Measurements from ENCODE around the gene CFAP58.

CFAP58 gene

GRCh38 chr10:104328896-104329710 lies 24.5 kb upstream of the CFAP58 start:
- Mint-ChIP-seq H3K27ac (peak overlapping the region; percentile 98 to 100 (median 99)), H3K27me3 (ENCODE audit: low read depth) (peaks cover 3% of the 10 kb centered on the region), H3K9me3 (no peaks in the 10 kb centered on the region), H3K4me1 (peaks cover 87% of the 10 kb centered on the region), H3K4me3 (peak overlapping the region; percentile 79 to 80 (median 79)), H3K36me3 (ENCODE audit: low read depth) (peaks cover 3% of the 10 kb centered on the region)
- TF ChIP-seq CTCF (IDR thresholded peaks at IDR 0.05; ENCODE audit: unreplicated experiment in 3 of 3): no peak

- Mint-ChIP-seq H3K4me3 (peak overlapping the region in 2 of 3 experiments; percentile 37 to 57), H3K27ac (peak overlapping the region; percentile 98 to 100 (median 99)), H3K27me3 (ENCODE audit: low read depth) (peaks cover 3% of the 10 kb centered on the region), H3K4me1 (peaks cover 93% of the 10 kb centered on the region), H3K36me3 (ENCODE audit: low read depth) (peaks cover 3% of the 10 kb centered on the region), H3K9me3 (no peaks in the 10 kb centered on the region)
- no peak for TF ChIP-seq CTCF (IDR thresholded peaks at IDR 0.05; ENCODE audit: unreplicated experiment in 3 of 3)
Measured at GRCh38 chr10:104329735-104330134, 23.9 kb upstream of the CFAP58 start.

GRCh38 chr10:104330168-104331110 lies 23.2 kb upstream of the CFAP58 start:
- peak overlapping the region; percentile 98 to 100 (median 99) for H3K27ac Mint-ChIP-seq
- no peaks in the 10 kb centered on the region for H3K36me3 Mint-ChIP-seq (ENCODE audit: low read depth)
- TF ChIP-seq CTCF (IDR thresholded peaks at IDR 0.05; ENCODE audit: unreplicated experiment in 3 of 3): no peak
- H3K4me1 Mint-ChIP-seq: peaks cover 93% of the 10 kb centered on the region
- H3K9me3 Mint-ChIP-seq: no peaks in the 10 kb centered on the region
- peaks cover 3% of the 10 kb centered on the region for H3K27me3 Mint-ChIP-seq (ENCODE audit: low read depth)
- H3K4me3 Mint-ChIP-seq: peak overlapping the region; percentile 23 to 57 (median 37)

GRCh38 chr10:104331208-104331838 lies 22.3 kb upstream of the CFAP58 start:
- H3K36me3 Mint-ChIP-seq (ENCODE audit: low read depth): no peaks in the 10 kb centered on the region
- peak overlapping the region; percentile 6 to 37 (median 28) for H3K4me3 Mint-ChIP-seq
- H3K27me3 Mint-ChIP-seq (ENCODE audit: low read depth): peaks cover 3% of the 10 kb centered on the region
- H3K27ac Mint-ChIP-seq: peak overlapping the region; percentile 98 to 100 (median 99)
- no peaks in the 10 kb centered on the region for H3K9me3 Mint-ChIP-seq
- no peak for TF ChIP-seq CTCF (IDR thresholded peaks at IDR 0.05; ENCODE audit: unreplicated experiment in 3 of 3)
- peaks cover 91% of the 10 kb centered on the region for H3K4me1 Mint-ChIP-seq

GRCh38 chr10:104332243-104333031 lies 21.2 kb upstream of the CFAP58 start:
- Mint-ChIP-seq H3K27ac (peak overlapping the region; percentile 74 to 100 (median 99)), H3K9me3 (no peaks in the 10 kb centered on the region), H3K4me3 (peak overlapping the region in 2 of 3 experiments; percentile 14 to 65), H3K27me3 (ENCODE audit: low read depth) (peaks cover 3% of the 10 kb centered on the region), H3K4me1 (peaks cover 87% of the 10 kb centered on the region), H3K36me3 (ENCODE audit: low read depth) (no peaks in the 10 kb centered on the region)
- no peak for TF ChIP-seq CTCF (IDR thresholded peaks at IDR 0.05; ENCODE audit: unreplicated experiment in 3 of 3)

Measured in nephron (organoid).